HG02840 (cell line): ENCODE data around the gene CRADD.
A peak's percentile ranks its signal among the peaks of the same experiment; 100 is the strongest.
"Not testable (repeated sequence)": the region's sequence is repeated elsewhere in the genome, so short reads cannot be mapped to it uniquely, and the experiment has no call there.

Source experiments
- ATAC-seq: cut with Tn5 transposase; IDR thresholded peaks from one replicate; pipeline ENCODE4 v1.9.1; 2021; ENCODE audit warnings: mild to moderate bottlenecking, moderate library complexity, moderate number of reproducible peaks; ENCODE audit not compliant: unreplicated experiment, low FRiP score

The CRADD gene

GRCh38 chr12:93677195-93678064, at the start of gene CRADD:
Gene CRADD, plus strand, starts transcription at chr12:93677375.
- peak; percentile 94 for ATAC-seq

- ATAC-seq: no peak
Observed at GRCh38 chr12:93632383-93632782, 44.8 kb upstream of the CRADD start.

GRCh38 chr12:93634416-93634815, 42.8 kb upstream of the CRADD start:
- no peak for ATAC-seq

DNA sequence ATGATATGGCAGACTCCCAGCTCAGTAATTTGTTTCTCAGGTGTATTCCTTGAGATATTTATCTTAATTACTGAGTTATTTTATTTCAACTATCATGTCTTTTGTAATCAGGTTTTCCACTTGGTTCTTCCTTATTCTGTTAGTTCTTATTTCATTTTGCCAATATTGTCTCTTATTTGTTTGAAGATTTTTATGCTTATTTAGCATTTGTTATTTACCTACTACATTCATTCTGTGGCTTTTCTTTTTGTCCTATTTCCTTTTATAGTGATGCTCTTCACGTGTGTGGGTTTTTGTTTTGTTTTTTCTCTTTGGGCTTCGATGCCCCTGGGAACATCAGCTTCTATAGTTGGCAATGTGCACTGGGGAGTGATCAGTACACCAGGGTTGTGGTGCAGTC, 40.5 kb upstream of the CRADD start:
- no peak for ATAC-seq

GRCh38 chr12:93638095-93638494, 39.1 kb upstream of the CRADD start:
- ATAC-seq: no peak

DNA sequence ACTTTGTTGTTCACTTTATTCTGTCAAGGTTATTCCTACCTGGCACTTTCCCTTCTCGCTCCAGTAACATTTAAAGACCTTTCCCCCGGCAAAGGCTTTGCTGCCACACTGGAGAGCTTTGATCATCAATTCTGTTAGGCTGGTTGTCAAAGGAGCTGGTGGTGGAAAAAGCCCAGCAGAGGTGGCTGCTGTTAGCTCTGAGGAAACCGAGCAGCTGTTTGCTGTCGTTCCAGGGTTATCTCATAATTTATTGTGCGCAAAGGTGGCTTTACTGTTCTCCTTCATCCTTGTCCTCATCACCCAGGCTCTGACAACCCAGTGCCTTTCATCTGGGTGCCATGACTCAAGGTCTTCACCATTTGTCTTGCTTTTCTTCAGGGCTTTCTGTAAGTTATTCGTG, 38.2 kb upstream of the CRADD start:
- no peak for ATAC-seq

- ATAC-seq: no peak
Observed at GRCh38 chr12:93639406-93639805, 37.8 kb upstream of the CRADD start.

GRCh38 chr12:93641380-93641779, 35.8 kb upstream of the CRADD start:
- not testable (repeated sequence) for ATAC-seq

DNA sequence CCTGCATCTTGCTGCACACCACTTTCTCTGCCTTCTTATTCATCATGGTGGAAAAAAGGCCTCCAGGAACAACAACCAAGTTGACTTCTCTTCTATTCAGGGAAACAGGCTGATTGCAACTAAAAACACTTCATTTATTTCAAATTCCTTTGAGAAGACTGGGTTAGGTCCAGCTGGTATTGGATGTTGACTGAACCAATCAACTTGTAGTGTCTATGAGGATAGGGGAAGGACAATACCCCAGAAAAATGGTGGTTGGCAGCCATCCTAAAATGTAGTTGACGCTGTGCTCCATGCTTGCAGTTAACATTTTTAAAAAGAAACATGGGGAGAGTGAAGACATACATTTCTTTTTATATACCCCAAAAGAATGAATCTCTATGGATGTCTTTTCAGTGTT, 34.4 kb upstream of the CRADD start:
- ATAC-seq: no peak

DNA sequence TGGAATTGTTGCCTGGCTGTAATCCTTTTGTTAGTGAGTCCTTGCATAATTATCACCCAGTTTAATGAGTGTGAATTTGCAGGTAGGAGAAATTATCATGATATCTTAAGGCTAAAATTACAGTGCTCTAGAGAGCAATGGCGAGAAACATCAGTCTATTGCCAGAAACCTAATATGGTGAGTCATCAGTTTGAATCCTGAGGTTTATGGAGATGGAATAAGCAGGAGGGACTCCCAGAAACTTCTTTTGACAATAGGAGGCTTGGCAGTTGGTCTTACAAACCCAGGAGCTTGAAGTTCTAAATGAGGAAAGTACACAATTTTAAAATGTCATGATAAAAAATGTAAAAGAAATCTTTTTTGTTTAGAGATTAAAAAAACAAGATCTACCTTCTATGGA, 31.5 kb upstream of the CRADD start:
- ATAC-seq: no peak

DNA sequence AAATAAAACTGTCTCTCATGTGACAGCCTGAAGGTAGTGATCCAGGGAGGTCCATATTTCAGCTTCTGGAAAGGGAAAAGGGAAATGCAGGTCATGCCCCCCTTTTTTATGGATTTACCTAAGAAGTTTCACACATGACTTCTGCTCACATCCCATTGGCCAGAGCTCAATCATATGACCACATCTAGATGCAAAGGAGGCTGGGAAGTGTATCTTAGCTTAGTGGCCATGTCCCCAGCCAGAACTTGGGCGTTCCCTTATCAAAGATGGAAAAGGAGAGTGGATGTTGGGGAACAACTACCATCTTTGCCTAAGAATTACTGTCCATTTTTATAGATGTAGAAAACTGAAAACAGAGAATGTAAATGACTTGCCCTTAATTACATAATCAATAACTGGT, 26.5 kb upstream of the CRADD start:
- no peak for ATAC-seq

GRCh38 chr12:93653079-93653478, 24.1 kb upstream of the CRADD start:
- no peak for ATAC-seq

DNA sequence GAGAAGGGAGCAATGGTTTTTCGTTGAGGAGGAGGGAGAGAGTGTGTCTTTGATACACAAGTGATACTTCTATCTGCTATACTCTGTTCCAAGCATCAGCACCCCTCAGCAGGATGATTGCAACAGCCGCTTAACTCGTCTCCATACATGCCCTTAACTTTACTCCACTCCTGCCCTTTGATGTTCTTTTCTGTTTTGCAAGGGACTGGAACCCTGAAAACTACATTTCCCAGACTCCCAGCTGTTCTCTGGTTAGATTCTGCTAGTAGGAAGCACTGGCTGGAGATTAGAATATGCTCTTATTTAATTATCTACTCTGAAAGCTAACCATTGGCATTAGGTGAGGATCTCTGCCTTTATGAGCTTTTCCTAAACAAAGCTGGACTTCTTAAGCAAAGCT, 23.5 kb upstream of the CRADD start:
- ATAC-seq: no peak

GRCh38 chr12:93654421-93654820, 22.8 kb upstream of the CRADD start:
- no peak for ATAC-seq

DNA sequence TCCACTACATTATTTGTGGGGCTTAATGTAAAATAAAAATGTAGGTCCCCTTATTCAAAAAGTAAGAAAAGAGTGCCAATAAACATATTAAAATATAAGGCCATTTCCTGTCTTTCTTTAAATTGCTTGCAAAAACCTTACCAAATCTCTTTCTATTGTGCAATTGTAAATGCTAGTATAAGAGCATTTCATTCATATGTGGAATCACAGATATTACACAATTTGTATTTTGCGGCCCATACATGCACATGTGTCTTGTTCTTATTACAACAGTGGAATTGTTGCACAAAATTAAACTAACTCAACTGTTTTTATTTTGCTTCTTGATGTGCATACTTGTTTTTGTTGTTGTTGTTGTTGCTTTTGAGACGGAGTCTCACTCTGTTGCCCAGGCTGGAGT, 20.1 kb upstream of the CRADD start:
- ATAC-seq: no peak

DNA sequence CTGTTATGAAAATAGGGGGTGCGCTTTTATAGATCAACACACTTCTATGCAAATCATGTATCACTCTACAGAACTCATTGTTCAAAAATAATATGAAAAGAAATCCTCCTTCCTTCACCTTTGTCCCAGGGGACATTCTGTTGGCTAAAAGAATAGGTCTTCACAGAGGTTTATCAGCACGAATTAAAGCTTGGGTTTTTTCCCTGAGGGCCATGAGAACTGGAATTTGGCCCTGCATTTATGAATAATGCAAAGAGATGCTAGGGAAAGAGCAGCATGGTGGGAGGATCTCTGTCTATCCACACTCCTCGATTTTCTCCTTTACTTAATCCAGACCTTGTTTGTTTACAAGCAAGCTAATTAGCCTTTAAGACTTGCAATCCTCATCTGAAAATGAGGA, 16.2 kb upstream of the CRADD start:
- ATAC-seq: no peak

- no peak for ATAC-seq
Observed at GRCh38 chr12:93663006-93663728, 14.0 kb upstream of the CRADD start.

DNA sequence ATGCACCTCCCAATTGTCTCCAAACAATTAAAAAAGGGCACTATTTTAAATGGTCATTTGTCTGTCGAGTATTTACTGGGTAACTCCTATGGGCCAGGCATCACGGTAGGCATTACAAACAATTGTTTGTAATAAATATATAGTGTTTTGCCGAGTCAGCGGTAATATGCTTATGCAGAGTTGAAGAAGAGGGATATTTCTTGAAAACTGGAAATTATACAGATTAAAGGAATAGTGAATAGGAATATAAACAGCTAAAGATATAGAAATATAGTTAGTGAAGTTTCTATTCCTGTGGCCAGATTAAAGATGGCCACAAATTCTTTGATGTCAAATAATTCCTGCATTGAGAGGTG, 13.5 kb upstream of the CRADD start:
- no peak for ATAC-seq

- no peak for ATAC-seq
Observed at GRCh38 chr12:93664573-93665138, 12.5 kb upstream of the CRADD start.

DNA sequence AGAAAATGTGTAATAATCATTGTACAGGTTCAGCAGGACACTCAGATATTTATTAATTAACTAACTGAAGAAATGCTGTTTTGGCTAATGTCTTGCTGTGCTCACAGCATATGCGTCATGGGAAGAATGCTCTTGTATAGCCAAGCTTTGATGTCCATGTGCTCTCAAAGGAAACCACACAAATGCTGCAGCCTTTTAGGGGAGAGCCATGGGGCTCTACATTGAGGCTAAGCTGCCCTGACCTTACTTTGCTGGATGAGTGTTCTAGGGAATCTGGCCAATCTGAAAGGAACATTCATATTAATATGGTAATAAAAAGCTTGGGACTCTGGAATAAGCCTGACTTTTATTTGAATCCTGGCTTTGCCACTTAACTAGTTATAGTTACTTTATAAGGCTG, 9.5 kb upstream of the CRADD start:
- ATAC-seq: no peak

GRCh38 chr12:93668919-93669418, 8.2 kb upstream of the CRADD start:
- peak; percentile 72 for ATAC-seq
